GM23338 (cell line): ENCODE measurements around the gene IRS1. TPM values are rescaled to one million over a fixed set of nuclear protein-coding genes. Genes with fewer than 3 reads are reported as not detected.

Experiments
- ATAC-seq: fragments of 200-7000 bp; cut with Tn5 transposase; 3 replicates; pipeline ENCODE4 v1.9.1; 2020
- DNase-seq: peaks from one replicate; pipeline ENCODE4 v3.0.0-alpha.2; 2015; ENCODE audit warnings: low spot score
- H2AFZ ChIP-seq: fragments of 200-600 bp; sonication (generic); 2 replicates; pipeline ENCODE4 v1.8.0; 2016; ENCODE audit warnings: antibody characterized with exemption, mild to moderate bottlenecking, moderate library complexity
- H3F3A ChIP-seq: fragments of 200-600 bp; sonication (generic); replicated peaks from 2 replicates; pipeline ENCODE4 v1.8.0; 2017; ENCODE audit warnings: antibody characterized with exemption, mixed run types, low read depth
- H3K27ac ChIP-seq: fragments of 200-600 bp; sonication (generic); 2 replicates; pipeline ENCODE4 v1.6.1; 2016; ENCODE audit warnings: low read depth
- H3K27me3 ChIP-seq: fragments of 200-600 bp; sonication (generic); 2 replicates; pipeline ENCODE4 v1.8.0; 2016; ENCODE audit warnings: mild to moderate bottlenecking, mixed run types, moderate library complexity; ENCODE audit not compliant: insufficient read depth
- H3K36me3 ChIP-seq: fragments of 200-600 bp; sonication (generic); 2 replicates; pipeline ENCODE4 v1.8.0; 2016; ENCODE audit warnings: mild to moderate bottlenecking; ENCODE audit not compliant: insufficient read depth
- H3K4me1 ChIP-seq: fragments of 200-600 bp; sonication (generic); 2 replicates; pipeline ENCODE4 v1.8.0; 2016; ENCODE audit warnings: mild to moderate bottlenecking, moderate library complexity; ENCODE audit not compliant: insufficient read depth
- H3K4me2 ChIP-seq: fragments of 200-600 bp; sonication (generic); 2 replicates; pipeline ENCODE4 v1.7.1; 2017; ENCODE audit warnings: mixed run types
- H3K4me3 ChIP-seq: fragments of 200-600 bp; sonication (generic); 2 replicates; pipeline ENCODE4 v1.6.1; 2016; ENCODE audit warnings: mixed run types
- H3K79me2 ChIP-seq: fragments of 200-600 bp; sonication (generic); replicated peaks from 2 replicates; pipeline ENCODE4 v1.8.0; 2017; ENCODE audit warnings: mild to moderate bottlenecking; ENCODE audit not compliant: insufficient read depth
- H3K9me2 ChIP-seq: fragments of 200-600 bp; sonication (generic); 2 replicates; pipeline ENCODE4 v1.8.0; 2017; ENCODE audit not compliant: insufficient read depth
- H4K20me1 ChIP-seq: fragments of 200-600 bp; sonication (generic); replicated peaks from 2 replicates; pipeline ENCODE4 v1.8.0; 2017; ENCODE audit warnings: mild to moderate bottlenecking; ENCODE audit not compliant: insufficient read depth
- H3K27ac Mint-ChIP-seq: 2 replicates; pipeline ENCODE4 v1.8.0; 2020; ENCODE audit warnings: inconsistent platforms, mild to moderate bottlenecking, moderate library complexity, mixed read lengths
- H3K27me3 Mint-ChIP-seq: 3 replicates; pipeline ENCODE4 v1.8.0; 2022; ENCODE audit warnings: low read depth, mild to moderate bottlenecking, moderate library complexity, mixed read lengths, inconsistent platforms; ENCODE audit not compliant: insufficient read depth, poor library complexity
- H3K36me3 Mint-ChIP-seq: 3 replicates; pipeline ENCODE4 v1.8.0; 2021; ENCODE audit warnings: low read depth, mild to moderate bottlenecking, inconsistent platforms, moderate library complexity, mixed read lengths
- H3K4me1 Mint-ChIP-seq: 3 replicates; pipeline ENCODE4 v1.8.0; 2020; ENCODE audit warnings: mild to moderate bottlenecking, inconsistent platforms, mixed read lengths
- H3K4me3 Mint-ChIP-seq: 3 replicates; pipeline ENCODE4 v1.8.0; 2021; ENCODE audit warnings: moderate library complexity, mild to moderate bottlenecking, inconsistent platforms, mixed read lengths
- H3K9me3 Mint-ChIP-seq: 3 replicates; pipeline ENCODE4 v1.8.0; 2020; ENCODE audit warnings: moderate library complexity, mild to moderate bottlenecking, inconsistent platforms, mixed read lengths
- CREB1 ChIP-seq: fragments of 250-450 bp; sonication (Bioruptor Pico); IDR thresholded peaks from 2 replicates; pipeline ENCODE4 v1.5.0; 2020; ENCODE audit warnings: low read depth, mild to moderate bottlenecking, moderate library complexity
- EZH2 ChIP-seq: fragments of 200-600 bp; sonication (generic); IDR thresholded peaks from one replicate; pipeline ENCODE4 v1.8.0; 2017; ENCODE audit warnings: antibody characterized with exemption, mild to moderate bottlenecking, low read depth; ENCODE audit not compliant: unreplicated experiment
- EZH2phosphoT487 ChIP-seq: fragments of 200-600 bp; sonication (generic); IDR thresholded peaks from one replicate; pipeline ENCODE4 v1.8.1; 2018; ENCODE audit warnings: antibody characterized with exemption; ENCODE audit not compliant: unreplicated experiment
- JUNB ChIP-seq: IDR thresholded peaks from one replicate; pipeline ENCODE4 v1.6.1; 2016; ENCODE audit warnings: antibody characterized with exemption; ENCODE audit not compliant: unreplicated experiment
- NANOG ChIP-seq: IDR thresholded peaks from 2 replicates; pipeline ENCODE4 v1.6.1; 2016; ENCODE audit warnings: antibody characterized with exemption, borderline replicate concordance
- POLR2AphosphoS5 ChIP-seq: IDR thresholded peaks from 2 replicates; pipeline ENCODE4 v1.6.1; 2016; ENCODE audit warnings: antibody characterized with exemption, low read depth
- STAT1 ChIP-seq: IDR thresholded peaks from one replicate; pipeline ENCODE4 v1.6.1; 2016; ENCODE audit warnings: antibody characterized with exemption; ENCODE audit not compliant: unreplicated experiment
- ZNF114 ChIP-seq: fragments of 250-450 bp; sonication (Bioruptor Pico); IDR thresholded peaks from 2 replicates; pipeline ENCODE4 v1.5.0; 2020; ENCODE audit warnings: mild to moderate bottlenecking, moderate library complexity
- ZNF331 ChIP-seq: fragments of 250-450 bp; sonication (Bioruptor Pico); IDR thresholded peaks from 2 replicates; pipeline ENCODE4 v1.5.0; 2020; ENCODE audit warnings: low read depth, mild to moderate bottlenecking, moderate library complexity
- polyA plus RNA-seq: library from polyadenylated mRNA; unstranded; fragments of >200 nt; fragmentation: Nextera tagmentation; extraction: Ambion mirVana; gene quantifications from 2 replicates; pipeline ENCODE4 v1.2.1, GENCODE V29; 2016
- total RNA-seq: library from RNA; depleted of rRNA; stranded (reverse); fragments of >200 nt; shearing (Covaris generic); gene quantifications from 2 replicates; pipeline ENCODE4 v1.2.3, GENCODE V29; 2014
- TF ChIP-seq, protein P1 (sequence below), 2 experiments: fragments of 200-600 bp in 1 of 2; sonication (generic) in 1 of 2; conservative IDR thresholded peaks; 2 replicates each; pipeline versions ENCODE4 v1.5.1 to v1.6.1; 2016 to 2017; ENCODE audit warnings: antibody characterized with exemption in 2 of 2, low read depth in 2 of 2, mild to moderate bottlenecking in 2 of 2, moderate library complexity in 1 of 2
- TF ChIP-seq, protein P2 (sequence below): IDR thresholded peaks from 2 replicates; pipeline ENCODE4 v1.6.1; 2016; ENCODE audit warnings: antibody characterized with exemption
- TF ChIP-seq, protein P3 (sequence below): IDR thresholded peaks from one replicate; pipeline ENCODE4 v1.6.1; 2018; ENCODE audit warnings: antibody characterized with exemption; ENCODE audit not compliant: unreplicated experiment

The IRS1 gene
- total and polyA plus RNA-seq, 2 experiments from 2014 or later = 6.9 to 26.2 TPM

DNA sequence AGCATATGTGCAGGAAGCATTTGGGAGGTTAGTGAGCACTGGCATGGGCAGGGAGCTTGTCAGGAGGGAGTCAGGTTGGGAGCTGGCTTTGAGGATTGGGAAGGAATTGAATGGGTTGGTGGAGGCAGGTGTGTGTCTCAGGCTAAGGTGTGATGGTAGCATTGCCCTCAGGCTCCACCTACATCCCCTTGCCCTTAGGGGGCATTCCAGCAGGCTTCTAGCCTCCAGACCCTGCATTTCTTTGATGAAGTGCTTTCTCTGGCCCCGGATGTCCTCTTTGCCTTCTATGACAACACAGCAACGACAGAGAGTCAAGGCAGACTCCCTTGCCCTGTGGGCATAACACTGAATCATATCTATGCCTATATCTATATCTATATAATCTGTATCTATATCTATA, 49.7 kb upstream of the IRS1 start (continued):
- TF ChIP-seq STAT1 = no peak
- TF ChIP-seq CREB1 = no peak
- TF ChIP-seq EZH2 = no peak
- TF ChIP-seq ZNF331 = no peak
- TF ChIP-seq POLR2AphosphoS5 = no peak
- TF ChIP-seq, protein P1, sequence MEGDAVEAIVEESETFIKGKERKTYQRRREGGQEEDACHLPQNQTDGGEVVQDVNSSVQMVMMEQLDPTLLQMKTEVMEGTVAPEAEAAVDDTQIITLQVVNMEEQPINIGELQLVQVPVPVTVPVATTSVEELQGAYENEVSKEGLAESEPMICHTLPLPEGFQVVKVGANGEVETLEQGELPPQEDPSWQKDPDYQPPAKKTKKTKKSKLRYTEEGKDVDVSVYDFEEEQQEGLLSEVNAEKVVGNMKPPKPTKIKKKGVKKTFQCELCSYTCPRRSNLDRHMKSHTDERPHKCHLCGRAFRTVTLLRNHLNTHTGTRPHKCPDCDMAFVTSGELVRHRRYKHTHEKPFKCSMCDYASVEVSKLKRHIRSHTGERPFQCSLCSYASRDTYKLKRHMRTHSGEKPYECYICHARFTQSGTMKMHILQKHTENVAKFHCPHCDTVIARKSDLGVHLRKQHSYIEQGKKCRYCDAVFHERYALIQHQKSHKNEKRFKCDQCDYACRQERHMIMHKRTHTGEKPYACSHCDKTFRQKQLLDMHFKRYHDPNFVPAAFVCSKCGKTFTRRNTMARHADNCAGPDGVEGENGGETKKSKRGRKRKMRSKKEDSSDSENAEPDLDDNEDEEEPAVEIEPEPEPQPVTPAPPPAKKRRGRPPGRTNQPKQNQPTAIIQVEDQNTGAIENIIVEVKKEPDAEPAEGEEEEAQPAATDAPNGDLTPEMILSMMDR (conservative IDR thresholded peaks at IDR 0.05; ENCODE audit: low read depth in 2 of 2) = no peak
- TF ChIP-seq, protein P2, sequence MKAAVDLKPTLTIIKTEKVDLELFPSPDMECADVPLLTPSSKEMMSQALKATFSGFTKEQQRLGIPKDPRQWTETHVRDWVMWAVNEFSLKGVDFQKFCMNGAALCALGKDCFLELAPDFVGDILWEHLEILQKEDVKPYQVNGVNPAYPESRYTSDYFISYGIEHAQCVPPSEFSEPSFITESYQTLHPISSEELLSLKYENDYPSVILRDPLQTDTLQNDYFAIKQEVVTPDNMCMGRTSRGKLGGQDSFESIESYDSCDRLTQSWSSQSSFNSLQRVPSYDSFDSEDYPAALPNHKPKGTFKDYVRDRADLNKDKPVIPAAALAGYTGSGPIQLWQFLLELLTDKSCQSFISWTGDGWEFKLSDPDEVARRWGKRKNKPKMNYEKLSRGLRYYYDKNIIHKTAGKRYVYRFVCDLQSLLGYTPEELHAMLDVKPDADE = no peak
- TF ChIP-seq NANOG = no peak
- no peak for TF ChIP-seq ZNF114 (CRISPR knock-in tag)
- no peak for TF ChIP-seq JUNB
- TF ChIP-seq, protein P3, sequence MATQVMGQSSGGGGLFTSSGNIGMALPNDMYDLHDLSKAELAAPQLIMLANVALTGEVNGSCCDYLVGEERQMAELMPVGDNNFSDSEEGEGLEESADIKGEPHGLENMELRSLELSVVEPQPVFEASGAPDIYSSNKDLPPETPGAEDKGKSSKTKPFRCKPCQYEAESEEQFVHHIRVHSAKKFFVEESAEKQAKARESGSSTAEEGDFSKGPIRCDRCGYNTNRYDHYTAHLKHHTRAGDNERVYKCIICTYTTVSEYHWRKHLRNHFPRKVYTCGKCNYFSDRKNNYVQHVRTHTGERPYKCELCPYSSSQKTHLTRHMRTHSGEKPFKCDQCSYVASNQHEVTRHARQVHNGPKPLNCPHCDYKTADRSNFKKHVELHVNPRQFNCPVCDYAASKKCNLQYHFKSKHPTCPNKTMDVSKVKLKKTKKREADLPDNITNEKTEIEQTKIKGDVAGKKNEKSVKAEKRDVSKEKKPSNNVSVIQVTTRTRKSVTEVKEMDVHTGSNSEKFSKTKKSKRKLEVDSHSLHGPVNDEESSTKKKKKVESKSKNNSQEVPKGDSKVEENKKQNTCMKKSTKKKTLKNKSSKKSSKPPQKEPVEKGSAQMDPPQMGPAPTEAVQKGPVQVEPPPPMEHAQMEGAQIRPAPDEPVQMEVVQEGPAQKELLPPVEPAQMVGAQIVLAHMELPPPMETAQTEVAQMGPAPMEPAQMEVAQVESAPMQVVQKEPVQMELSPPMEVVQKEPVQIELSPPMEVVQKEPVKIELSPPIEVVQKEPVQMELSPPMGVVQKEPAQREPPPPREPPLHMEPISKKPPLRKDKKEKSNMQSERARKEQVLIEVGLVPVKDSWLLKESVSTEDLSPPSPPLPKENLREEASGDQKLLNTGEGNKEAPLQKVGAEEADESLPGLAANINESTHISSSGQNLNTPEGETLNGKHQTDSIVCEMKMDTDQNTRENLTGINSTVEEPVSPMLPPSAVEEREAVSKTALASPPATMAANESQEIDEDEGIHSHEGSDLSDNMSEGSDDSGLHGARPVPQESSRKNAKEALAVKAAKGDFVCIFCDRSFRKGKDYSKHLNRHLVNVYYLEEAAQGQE = no peak

DNA sequence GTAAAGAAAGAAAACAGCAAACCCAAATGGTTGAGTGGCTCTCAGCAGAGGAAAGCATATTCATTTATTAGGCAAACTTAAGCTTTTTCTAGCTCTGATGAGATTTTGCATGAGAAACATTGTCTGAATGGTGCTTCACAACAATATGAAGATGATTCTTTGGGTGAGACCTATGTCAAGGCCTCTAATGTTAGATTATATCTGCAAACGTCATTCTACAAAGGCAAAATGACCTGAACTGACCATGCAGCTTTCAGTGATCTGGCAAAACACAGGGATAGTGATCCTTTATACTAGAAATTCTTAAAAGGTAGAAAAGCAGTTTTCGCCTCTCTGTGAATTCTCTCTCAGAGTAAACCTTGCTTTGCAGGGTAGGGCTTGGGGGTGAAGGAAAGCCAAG, 47.9 kb upstream of the IRS1 start:
- no peaks in the 10 kb centered on the region for H4K20me1 ChIP-seq
- H3K36me3 ChIP-seq = no peaks in the 10 kb centered on the region; the same call in 1 of the 2 replicates
- H3K9me3 Mint-ChIP-seq = no peaks in the 10 kb centered on the region
- peaks cover 4% of the 10 kb centered on the region for H3K4me1 Mint-ChIP-seq
- no peak overlapping the region for H3K27ac ChIP-seq
- peaks cover 4% of the 10 kb centered on the region for H3K27me3 Mint-ChIP-seq
- peaks cover 7% of the 10 kb centered on the region; the same call in 2 of the 3 replicates for H3K36me3 Mint-ChIP-seq
- H3F3A ChIP-seq = no peaks in the 10 kb centered on the region
- no peak overlapping the region for H3K4me3 Mint-ChIP-seq
- no peaks in the 10 kb centered on the region for H3K27me3 ChIP-seq
- no peaks in the 10 kb centered on the region for H3K4me1 ChIP-seq
- H3K79me2 ChIP-seq = peaks cover 15% of the 10 kb centered on the region
- H3K9me2 ChIP-seq = peaks cover 8% of the 10 kb centered on the region; the same call in 1 of the 2 replicates
- H3K4me2 ChIP-seq = no peak overlapping the region
- ATAC-seq (no peak), DNase-seq (no peak)
- H3K4me3 ChIP-seq = no peak overlapping the region
- H2AFZ ChIP-seq = no peak overlapping the region
- H3K27ac Mint-ChIP-seq = no peak overlapping the region
- TF ChIP-seq ZNF114 (CRISPR knock-in tag) = no peak
- TF ChIP-seq, protein P1 (conservative IDR thresholded peaks at IDR 0.05; ENCODE audit: low read depth in 2 of 2) = no peak
- no peak for TF ChIP-seq POLR2AphosphoS5
- TF ChIP-seq JUNB = no peak
- TF ChIP-seq STAT1 = no peak
- no peak for TF ChIP-seq EZH2phosphoT487
